Kidney epithelial cell (primary cell): ENCODE data around the gene ZNF107. TPM values are rescaled to one million over a fixed set of nuclear protein-coding genes. Genes with fewer than 3 reads are reported as not detected.
"Not testable (repeated sequence)": the region's sequence is repeated elsewhere in the genome, so short reads cannot be mapped to it uniquely, and the experiment has no call there.

Experiments
- DNase-seq: peaks from one replicate; pipeline ENCODE4 v3.0.0-alpha.2; 2010; ENCODE audit warnings: low read depth
- H3K27me3 ChIP-seq: 2 replicates; pipeline ENCODE4 v1.6.0; 2011; ENCODE audit warnings: low read length; ENCODE audit not compliant: control insufficient read depth, insufficient read depth
- H3K36me3 ChIP-seq: 2 replicates; pipeline ENCODE4 v1.5.1; 2011; ENCODE audit warnings: low read length; ENCODE audit not compliant: control insufficient read depth, insufficient read depth
- H3K4me3 ChIP-seq: 2 replicates; pipeline ENCODE4 v1.5.1; 2011; ENCODE audit warnings: low read depth, mild to moderate bottlenecking, control low read depth, low read length
- total RNA-seq: library from RNA; depleted of rRNA; stranded (reverse); fragments of >200 nt; gene quantifications from 2 replicates; pipeline ENCODE4 v1.2.3, GENCODE V29; 2015
- TF ChIP-seq, protein P1 (sequence below): IDR thresholded peaks from 2 replicates; pipeline ENCODE4 v1.5.1; 2011; ENCODE audit warnings: mild to moderate bottlenecking, moderate library complexity, low read length, control low read depth, inconsistent platforms; ENCODE audit not compliant: insufficient read depth, poor library complexity, severe bottlenecking

ZNF107 gene
- total RNA-seq, 1 donor from 2014 or later, result 4.2 TPM

DNA sequence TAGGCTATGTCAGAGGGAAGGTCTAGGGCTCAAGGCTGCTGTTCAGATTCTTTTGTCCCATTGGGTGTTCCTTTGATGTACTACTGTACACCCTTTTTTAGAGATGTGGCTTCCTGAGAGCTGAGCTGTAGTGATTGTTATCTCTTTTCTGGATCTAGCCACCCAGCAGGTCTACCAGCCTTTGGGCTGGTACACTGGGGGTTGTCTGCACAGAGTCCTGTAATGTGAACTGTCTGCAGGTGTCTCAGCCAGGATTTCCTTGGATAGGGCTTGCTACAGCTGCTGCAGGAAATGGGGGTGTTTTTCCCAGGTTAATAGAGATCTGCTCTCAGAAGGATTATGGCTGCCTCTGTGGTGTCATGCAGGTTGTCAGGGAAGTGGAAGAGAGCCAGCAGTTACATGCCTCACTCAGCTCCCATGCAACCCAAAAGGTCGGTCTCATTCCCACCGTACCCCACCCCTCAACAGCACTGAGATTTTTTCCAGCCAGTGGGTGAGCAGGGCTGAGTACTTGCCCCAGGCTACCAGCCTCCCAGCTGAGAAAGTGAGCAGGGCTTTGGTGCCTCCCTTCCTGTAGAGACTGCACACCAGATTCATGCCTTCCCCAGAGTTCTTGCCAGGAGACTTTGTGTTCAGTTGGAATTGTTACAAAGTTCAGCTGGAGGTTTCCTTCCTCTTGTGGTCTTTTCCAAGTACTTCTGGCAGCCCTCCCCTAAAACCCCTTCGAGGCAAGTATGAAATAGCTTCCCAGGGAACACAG is 63.3 kb downstream of the ZNF107 start:
- H3K4me3 ChIP-seq, result no peak overlapping the region
- TF ChIP-seq, protein P1, sequence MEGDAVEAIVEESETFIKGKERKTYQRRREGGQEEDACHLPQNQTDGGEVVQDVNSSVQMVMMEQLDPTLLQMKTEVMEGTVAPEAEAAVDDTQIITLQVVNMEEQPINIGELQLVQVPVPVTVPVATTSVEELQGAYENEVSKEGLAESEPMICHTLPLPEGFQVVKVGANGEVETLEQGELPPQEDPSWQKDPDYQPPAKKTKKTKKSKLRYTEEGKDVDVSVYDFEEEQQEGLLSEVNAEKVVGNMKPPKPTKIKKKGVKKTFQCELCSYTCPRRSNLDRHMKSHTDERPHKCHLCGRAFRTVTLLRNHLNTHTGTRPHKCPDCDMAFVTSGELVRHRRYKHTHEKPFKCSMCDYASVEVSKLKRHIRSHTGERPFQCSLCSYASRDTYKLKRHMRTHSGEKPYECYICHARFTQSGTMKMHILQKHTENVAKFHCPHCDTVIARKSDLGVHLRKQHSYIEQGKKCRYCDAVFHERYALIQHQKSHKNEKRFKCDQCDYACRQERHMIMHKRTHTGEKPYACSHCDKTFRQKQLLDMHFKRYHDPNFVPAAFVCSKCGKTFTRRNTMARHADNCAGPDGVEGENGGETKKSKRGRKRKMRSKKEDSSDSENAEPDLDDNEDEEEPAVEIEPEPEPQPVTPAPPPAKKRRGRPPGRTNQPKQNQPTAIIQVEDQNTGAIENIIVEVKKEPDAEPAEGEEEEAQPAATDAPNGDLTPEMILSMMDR, result no peak
- no peaks in the 10 kb centered on the region for H3K27me3 ChIP-seq
- no peaks in the 10 kb centered on the region for H3K36me3 ChIP-seq
- no peak for DNase-seq

DNA sequence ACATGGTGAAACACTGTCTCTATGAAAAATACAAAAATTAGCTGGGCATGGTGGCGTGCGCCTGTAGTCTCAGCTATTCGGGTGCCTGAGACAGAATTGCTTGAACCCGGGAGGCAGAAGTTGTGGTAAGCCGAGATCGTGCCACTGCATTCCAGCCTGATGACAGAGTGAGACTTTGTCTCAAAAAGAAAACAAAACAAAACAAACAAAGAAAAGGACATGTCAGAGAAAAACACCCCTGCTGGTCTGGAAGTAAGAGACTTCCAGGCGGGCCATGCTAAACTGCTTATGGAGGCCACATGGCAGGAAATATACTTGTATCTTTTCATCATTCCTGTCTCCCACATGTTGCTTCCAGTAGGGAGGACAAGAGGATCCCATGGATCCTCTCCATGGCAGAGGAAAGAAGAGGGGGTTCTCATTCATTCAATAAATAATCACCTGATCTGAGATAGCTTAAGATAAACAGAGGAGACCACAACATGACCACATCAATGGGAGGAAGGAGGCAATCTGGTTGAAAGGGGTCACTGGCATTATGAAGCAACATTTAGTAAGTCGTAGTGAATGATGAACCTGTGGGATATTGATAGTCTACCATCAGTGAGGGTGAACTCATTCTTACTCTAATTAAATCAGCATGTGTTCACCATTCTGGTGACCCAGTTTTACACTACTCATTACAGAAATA is 67.8 kb downstream of the ZNF107 start:
- TF ChIP-seq, protein P1, result no peak
- no peaks in the 10 kb centered on the region for H3K27me3 ChIP-seq
- H3K36me3 ChIP-seq, result no peaks in the 10 kb centered on the region
- H3K4me3 ChIP-seq, result no peak overlapping the region
- DNase-seq, result no peak

DNA sequence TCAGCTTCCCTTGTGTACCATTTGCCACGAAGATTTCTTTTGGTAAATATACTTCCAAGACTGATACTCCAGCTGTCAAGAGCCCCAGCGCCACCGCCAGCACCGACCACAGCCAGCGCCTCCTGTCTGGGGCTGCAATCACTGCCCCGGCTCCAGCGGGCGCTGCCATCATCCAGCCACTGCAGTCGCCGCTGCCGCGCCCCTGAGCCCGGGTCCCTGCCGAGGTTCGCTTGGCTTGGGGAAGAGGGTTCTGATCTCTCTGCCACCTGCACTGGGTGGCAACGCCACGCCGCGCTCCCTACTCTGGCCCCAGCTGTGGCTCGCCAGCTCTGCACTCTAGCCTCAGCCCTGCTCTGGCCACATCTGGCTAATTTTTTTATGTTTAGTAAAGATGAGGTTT is 70.6 kb downstream of the ZNF107 start:
- Histone ChIP-seq H3K36me3 (no peaks in the 10 kb centered on the region), H3K27me3 (no peaks in the 10 kb centered on the region)
- no peak for DNase-seq

DNA sequence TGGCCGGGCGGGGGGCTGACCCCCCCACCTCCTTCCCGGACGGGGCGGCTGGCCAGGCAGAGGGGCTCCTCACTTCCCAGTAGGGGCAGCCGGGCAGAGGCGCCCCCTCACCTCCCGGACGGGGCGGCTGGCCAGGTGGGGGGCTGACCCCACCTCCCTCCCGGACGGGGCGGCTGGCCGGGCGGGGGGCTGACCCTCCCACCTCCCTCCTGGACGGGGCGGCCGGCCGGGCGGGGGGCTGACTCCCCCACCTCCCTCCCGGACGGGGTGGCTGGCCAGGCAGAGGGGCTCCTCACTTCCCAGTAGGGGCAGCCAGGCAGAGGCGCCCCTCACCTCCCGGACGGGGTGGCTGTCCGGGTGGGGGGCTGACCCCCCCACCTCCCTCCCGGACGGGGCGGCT is 72.5 kb downstream of the ZNF107 start:
- H3K27me3 ChIP-seq, DNase-seq, H3K36me3 ChIP-seq, H3K4me3 ChIP-seq: not testable (repeated sequence)

More for the DNA sequence above, 70.6 kb downstream of the ZNF107 start:
- TF ChIP-seq, protein P1, result no peak
- no peak overlapping the region for H3K4me3 ChIP-seq

DNA sequence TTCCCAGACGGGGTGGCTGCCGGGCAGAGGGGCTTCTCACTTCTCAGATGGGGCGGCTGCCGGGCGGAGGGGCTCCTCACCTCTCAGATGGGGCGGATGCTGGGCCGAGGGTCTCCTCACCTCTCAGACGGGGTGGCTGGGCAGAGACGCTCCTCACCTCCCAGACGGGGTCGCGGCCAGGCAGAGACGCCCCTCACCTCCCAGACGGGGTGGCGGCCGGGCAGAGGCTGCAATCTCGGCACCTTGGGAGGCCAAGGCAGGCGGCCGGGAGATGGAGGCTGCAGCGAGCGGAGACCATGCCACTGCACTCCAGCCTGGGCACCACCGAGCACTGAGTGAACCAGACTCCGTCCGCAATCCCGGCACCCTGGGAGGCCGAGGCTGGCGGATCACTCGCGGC is 73.0 kb downstream of the ZNF107 start:
- not testable (repeated sequence) for H3K4me3 ChIP-seq, H3K27me3 ChIP-seq, H3K36me3 ChIP-seq, DNase-seq

DNA sequence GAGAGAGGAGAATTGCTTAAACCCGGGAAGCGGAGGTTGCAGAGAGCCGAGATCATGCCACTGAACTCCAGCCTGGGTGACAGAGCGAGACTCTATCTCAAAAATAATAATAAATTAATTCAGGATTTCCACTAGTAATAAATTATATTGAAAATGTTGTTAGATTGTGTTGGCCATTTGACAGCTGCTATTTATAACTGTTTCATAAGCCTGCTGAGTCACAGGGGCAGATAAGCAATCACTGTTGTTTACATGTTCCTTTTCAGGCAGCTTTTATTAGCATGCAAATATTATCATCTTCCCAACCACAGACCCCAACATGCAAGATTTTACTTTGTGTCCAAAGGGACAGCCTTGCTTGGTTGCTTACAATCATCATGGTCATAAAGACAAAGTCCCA is 78.7 kb downstream of the ZNF107 start:
- no peaks in the 10 kb centered on the region for H3K36me3 ChIP-seq
- H3K27me3 ChIP-seq, result no peaks in the 10 kb centered on the region
- H3K4me3 ChIP-seq, result no peak overlapping the region
- TF ChIP-seq, protein P1, result no peak
- DNase-seq, result no peak
